COLO668 (cell line): ENCODE results near the gene ZNF224.

Experiments used
- DNase-seq: peaks from one replicate; lab custom pipeline; 2025; ENCODE audit not compliant: unreplicated experiment; lab: John Stamatoyannopoulos, UW

ZNF224 gene

DNA sequence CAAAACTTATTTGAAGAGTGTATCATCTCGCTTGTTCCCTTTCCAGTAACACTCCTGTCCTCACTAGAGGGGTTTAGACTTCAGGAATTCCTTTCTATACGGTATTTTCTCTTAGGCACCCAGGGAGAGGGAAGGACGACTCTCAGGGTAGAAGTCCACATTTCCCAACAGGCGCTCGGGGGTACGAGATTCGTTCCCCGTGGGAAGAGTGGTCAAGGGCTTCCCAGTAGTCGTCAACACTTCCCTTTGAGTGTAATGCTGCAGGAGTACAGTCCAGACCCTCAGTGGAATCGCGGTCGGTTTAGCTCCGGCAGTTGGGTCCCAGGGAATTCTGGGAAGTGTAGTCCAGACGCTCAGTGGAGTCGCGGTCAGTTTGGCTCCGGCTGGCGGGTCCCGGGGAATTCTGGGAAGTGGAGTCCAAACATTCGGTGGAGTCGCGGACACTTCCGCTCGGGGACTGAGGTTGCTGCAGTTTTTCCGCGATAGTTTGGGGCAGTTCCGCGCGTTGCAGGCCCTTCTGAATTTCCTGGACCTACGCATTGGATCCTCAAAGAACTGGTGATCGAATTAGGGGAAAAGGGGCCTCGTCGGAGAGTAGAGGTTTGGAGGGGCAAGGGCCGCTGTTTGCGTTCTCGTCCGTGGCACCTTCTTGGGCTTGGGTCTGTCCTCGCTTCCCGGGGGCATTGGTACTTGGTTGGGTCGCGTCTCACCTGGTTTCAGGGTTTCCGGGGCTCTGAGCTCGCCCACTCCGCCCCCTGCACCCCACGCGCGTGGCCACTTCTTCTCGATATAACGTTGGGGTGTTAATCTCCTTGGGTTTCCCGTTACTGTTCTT lies at the start of gene ZNF224:
ZNF224 (plus strand) TSS at position 431 of the 835 bp plus-strand sequence. CDS start 3,513 bp downstream, outside the sequence.
- peak; percentile 89 for DNase-seq

DNA sequence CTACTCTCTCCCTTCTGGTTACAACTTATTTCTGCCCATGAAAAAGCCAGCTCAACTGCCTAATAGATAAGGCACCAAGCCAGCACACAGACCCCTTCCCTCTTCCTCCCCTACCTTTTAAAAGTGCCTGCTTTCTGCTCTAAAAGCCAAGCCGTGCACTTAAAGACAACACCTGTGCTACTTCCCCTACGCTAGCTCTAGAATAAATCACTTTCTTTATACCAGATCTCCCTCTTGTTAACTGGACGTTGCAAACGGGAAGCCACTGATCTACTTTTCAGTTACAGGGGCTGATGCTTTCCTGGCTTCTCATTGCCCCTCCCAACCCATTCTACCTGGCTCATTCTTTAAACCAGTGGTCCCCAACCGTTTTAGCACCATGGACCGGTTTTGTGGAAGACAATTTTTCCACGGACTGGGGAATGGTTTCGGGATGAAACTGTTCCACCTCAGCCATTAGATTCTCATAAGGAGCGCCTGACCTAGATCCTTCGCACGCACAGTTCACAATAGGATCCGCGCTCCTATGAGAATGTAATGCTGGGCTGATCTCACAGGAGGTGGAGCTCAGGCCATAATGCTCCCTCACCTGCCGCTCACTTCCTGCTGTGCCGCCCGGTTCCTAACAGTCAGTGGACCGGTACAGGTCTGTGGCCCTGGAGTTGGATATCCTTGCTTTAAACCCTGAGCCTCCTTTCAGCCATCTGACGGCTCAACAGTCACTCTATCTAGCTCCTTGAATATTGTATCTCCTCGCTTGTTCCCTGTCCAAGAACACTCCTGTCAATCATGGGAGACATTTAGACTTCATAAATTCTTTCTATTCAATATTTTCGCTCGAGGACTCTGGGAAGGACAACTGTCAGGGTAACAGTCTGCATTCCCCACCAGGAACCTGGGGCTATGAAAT lies 43.2 kb upstream of the ZNF224 start:
- DNase-seq: peak; percentile 74

DNA sequence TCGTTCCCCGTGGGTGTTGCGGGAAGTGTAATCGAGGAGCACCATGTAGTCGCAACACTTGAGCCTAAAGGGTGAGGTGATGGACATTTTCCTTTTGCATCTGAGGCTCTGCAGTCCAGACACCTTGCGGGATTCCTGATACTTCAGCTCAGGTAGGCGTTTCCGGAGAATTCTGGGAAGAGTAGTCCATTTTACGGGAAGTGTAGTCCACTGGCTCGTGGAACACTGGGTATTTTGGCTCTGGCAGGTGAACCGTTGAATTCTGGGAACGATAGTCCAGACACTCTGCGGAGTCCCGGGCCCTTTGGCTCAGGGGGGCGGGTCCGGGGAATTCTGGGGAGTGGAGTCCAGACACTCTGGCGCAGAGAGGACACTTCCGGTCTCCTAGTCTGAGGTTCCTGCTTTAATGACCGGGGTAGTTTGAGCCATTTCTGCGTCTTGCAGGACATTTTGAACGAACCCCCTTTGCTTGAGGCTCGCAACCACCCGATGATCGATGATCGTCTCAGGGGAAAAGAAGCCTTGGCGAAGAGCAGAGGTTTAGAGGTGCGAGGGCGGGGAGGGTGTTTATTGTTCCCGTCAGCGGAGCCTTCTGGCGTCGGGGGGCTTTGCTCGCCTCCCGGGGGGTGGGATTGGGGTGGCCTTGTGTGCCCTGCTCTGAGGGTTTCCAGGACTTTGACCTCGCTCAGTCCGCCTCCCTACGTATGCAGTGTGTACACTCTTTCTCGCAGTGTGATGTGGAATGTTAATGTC lies 42.3 kb upstream of the ZNF224 start, which contains the start of gene ZNF223:
ZNF223 (plus strand) TSS at position 387 of the 753 bp plus-strand sequence. CDS start 3,141 bp downstream, outside the sequence.
- peak; percentile 94 for DNase-seq

DNA sequence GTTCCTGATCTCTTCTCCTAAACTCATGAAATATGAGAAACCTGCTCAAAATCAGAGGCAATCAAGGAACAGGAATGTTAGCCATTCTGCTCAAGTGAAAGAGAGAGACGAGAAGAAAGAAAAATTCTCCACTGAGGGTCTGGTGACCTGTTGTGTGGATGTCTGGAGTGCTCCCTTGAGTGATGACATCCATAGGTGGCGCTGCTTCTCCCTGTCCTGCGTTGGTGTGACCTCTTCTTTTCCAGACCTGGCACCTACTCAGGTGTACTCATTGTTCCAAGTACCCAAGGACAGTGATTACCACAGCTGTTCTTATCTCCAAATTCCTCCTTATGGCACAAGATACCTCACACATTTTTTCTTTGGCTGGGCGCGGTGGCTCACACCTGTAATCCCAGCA lies 38.3 kb upstream of the ZNF224 start:
- no peak for DNase-seq

DNA sequence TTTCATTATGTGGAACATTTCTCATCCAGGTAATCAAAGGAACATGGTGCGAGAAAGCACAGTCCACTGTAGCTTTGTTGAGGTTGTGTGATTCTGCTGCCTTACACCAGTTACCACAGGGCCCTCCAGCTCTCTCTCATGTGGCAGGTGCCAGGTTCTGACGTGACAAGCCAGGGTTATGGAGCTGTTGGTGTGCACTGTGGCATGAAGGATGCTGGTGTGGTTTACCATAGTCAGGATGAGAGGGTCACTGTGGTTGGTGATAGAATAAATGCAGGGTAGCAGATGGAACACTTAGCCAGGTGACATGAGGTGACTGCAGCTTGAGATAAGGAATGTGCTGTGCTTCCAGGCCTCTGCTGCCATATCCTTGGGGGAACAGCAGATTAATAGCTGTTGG lies 34.9 kb upstream of the ZNF224 start:
- no peak for DNase-seq

DNA sequence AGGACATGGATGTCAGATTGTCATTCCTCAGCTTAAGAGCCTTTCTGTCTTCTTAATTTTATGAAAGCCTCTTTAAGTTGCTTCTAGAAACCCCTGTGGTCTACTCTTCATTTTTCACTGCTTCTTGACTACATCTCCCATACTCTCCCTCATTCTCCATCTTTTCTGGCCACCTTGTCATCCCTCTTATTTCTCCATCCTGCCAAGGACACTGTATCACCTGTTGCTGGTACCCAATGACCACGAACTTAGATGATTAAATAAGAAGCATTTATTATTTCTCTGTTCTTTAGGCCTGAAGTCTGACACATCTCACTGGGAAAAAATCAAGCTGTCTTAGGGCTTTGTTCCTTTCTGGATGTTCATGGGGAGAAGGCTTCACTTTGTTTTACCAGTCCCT lies 33.1 kb upstream of the ZNF224 start:
- no peak for DNase-seq

DNA sequence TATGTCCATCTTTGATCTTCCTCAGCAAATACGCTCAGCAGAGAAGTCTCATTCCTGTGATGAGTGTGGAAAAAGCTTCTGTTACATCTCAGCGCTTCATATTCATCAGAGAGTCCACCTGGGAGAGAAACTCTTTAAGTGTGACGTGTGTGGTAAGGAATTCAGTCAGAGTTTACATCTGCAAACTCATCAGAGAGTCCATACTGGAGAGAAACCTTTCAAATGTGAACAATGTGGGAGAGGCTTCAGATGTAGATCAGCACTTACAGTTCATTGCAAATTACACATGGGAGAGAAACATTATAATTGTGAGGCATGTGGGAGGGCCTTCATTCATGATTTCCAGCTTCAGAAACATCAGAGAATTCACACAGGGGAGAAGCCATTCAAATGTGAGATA lies 27.9 kb upstream of the ZNF224 start:
- DNase-seq: no peak

DNA sequence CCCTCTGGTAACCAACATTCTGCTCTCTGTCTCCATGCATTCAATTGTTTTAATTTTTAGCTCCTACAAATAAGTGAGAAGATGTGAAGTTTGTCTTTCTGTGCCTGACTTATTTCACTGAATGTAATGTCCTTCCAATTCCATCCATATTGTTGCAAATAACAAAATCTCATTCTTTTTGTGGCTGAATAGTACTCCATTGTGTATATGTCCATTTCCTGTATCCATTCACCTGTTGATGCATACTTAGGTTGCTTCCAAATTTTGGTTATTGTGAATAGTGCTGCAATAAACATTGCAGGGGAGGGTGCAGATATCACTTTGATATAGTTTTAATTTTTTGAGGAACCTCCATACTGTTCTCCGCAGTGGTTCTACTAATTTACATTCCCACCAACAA lies 24.7 kb upstream of the ZNF224 start:
- no peak for DNase-seq

DNA sequence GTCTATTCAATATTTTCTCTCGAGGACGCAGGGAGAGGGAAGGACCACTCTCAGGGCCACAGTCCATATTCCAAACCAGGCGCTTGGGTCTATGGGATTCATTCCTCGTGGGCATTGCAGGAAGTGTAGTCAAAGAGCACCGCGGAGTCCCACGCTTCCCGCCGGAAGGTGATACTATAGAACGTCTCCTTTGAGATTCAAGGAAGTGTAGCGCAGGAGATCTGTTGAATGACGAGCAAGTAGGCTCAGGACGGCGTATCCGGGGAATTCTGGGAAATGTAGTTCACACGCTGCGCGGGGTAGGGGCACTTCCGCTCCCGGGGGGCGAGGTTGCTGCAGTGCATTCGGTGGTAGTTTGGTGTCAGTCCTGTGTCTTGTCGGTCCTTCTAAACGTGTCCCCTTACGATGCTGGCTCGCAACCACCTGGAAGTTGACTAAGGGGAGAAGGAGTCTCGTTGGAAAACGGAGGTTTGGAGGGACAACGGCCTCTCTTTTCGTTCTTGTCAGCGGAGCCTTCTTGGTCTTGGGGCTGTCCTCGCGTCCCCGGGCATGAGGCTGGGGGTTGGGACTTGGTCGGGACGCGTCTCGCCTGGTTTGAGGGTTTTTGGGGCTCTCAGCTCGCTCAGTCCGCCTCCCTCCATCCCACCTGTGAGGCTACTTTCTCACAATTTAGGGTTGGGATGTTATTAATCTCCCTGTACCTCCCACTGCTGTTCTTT lies 22.2 kb upstream of the ZNF224 start, which contains the start of gene ZNF284:
ZNF284 (plus strand) TSS at position 336 of the 719 bp plus-strand sequence. CDS start 4,231 bp downstream, outside the sequence.
- peak; percentile 81 for DNase-seq

DNA sequence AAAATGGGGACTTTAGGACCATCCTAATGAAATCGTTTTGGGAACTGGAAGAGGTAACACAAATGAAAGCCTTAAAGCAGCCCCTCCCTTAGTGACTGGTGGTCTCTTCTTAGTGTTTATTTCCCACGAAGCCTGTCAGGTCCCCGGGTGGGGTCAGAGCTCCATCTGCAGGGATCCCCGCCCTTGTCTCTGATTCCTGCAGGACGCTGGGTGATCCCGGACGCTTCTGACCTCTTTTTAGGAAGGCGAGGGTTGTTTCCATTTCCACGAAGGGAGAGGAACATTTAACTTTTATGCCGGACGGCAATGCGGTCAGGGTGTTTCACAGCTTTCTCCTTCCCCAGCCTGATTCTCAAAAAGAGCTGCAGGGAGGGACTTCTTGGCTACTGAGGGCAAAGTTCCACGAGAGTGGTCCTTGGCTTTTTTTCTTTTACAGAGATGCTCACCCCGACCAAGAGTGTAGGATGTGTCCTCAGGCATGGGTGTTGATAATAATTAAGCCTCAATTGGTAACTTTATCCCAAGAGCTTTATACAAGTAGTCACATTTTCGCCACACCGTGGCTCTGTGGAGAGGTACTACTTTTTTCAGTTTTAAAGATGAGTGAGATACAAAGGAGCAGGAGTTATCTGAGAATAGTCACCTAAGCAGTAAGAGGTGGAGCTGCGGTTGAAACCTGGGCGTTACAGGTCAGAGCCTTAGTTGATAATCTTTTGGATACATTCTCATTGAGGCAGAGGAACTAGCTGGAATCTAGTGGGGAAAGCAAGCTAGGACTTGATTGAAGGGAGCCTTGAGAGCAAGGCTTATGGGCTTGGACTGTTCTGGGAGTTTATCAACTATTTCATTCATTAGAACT lies 21.4 kb upstream of the ZNF224 start:
- DNase-seq: peak; percentile 10

DNA sequence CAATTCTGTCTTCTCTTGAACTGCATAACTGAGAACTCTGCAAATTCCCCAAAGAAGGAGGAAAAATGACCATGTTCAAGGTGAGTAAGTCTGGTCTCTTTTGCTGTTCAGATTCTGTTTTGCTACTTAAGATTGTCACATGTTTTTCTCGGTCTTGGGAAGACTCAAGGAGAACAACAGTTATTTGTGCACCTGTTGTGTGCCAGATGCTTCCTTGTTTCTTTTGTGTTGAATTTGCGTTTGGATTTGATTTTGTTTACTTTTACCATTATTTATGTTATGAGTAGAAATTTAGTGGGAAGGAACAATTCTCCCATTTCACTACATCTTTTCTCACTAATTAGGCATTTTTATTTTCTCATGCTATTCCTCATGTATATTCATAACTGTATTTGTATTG lies 17.8 kb upstream of the ZNF224 start:
- DNase-seq: no peak

DNA sequence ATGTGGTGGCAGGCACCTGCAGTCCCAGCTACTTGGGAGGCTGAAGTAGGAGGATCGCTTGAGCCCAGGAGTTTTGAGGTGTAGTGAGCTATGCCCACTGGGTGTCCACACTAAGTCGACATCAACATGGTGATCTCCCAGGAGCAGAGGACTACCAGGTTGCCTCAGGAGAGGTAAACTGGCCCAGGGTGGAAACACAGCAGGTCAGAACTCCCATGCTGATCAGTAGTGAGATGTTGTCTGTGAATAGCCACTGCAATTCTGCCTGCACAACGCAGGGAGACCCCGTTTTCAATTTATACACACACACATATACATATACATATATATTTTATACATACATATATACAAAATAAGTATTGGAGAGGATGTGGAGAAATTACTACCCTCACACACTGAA lies 2.1 kb upstream of the ZNF224 start:
- DNase-seq: no peak

DNA sequence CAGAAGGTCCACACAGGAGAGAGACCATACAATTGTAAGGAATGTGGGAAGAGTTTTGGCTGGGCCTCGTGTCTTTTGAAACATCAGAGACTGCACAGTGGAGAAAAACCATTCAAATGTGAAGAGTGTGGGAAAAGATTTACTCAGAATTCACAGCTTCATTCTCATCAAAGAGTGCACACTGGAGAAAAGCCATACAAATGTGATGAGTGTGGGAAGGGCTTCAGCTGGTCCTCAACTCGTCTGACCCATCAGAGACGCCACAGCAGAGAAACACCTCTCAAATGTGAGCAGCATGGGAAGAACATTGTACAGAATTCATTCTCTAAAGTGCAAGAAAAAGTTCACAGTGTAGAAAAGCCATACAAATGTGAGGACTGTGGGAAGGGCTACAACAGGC lies 13.6 kb downstream of the ZNF224 start:
- DNase-seq: no peak

DNA sequence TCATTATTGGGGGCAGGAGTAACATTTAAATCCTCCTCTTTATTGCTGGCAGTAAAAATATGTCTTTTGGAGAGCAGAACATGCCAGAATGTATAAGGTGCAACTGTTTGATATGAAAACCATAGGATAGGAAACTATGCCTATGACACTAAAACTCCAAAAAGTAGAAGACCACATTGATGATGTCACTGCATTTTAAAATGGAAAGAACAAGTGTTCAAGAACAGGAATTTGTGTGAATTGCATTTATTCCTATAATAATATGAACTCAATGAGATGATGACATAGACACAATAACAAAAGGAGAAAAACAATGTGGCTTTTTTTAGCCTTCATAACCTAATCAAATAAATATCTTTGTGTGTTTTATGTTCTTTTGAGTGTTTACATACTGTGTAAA lies 15.3 kb downstream of the ZNF224 start:
- no peak for DNase-seq

DNA sequence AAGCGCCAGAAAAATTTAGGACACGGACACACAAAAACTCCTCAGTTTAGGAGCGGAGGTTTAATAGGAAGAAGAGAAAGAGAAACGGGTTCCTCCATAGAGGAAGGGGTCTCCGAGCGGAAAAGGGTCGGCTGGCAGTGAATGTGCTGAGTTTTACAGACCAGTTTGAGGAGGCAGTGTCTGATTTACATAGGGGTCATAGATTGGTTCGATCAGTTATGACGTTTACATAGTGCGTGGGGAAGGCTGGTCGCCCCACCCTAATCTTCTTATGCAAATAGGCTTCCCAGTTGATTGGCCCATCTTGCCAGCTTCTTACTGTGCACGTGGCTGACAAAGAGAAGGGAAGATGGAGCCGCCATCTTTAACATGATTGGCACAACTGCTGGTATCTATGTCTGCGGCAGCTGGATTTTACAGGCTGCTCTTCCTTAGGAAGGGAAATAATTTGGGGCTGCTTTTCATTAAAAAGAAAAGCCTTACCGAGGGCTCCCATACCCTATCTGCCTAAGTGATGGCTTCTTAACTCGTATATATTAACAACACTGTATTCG lies 17.8 kb downstream of the ZNF224 start:
- DNase-seq: no peak

DNA sequence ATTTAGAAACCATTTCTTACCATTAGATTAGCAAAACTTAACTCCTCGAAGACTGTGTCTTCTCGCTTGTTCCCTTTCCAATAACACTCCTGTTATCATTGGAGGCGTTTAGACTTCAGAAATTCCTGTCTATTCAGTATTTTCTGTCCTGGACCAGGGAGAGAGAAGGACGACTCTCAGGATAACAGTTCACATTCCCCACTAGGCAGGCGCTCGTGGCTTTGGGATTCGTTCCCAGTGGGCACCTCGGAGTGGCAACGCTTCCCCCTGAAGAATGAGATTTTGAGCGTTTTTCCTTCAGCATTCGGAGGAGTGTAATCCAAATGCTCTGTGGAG lies 18.6 kb downstream of the ZNF224 start:
- DNase-seq: no peak

DNA sequence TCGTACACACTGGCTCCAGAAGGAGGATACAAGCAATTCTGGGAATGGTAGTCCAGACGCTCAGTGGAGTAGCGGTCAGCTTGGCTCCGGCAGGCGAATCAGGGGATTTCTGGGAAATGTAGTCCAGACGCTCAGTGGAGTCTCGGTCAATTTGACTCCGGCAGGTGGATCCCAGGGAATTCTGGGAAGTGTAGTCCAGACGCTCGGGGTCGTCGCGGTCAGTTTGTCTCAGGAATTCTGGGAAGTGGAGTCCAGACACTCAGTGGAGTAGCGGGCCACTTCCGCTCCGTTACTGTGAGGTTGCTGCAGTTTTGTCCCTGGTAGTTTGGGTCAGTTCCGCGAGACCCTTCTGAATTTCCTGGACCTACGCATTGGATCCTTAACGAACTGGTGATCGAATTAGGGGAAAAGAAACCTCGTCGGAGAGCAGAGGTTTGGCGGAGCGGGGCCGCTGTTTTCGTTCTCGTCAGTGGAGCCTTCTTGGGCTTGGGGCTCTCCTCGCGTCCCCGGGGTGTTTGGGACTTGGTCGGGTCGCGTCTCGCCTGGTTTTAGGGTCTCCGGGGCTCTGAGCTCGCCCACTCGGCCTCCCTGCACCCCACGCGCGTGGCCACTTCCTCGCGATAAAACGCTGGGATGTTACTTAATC lies 19.1 kb downstream of the ZNF224 start, which contains the start of gene ZNF225:
ZNF225 (plus strand) TSS at position 262 of the 646 bp plus-strand sequence. CDS start 2,429 bp downstream, outside the sequence.
- DNase-seq: peak; percentile 93

DNA sequence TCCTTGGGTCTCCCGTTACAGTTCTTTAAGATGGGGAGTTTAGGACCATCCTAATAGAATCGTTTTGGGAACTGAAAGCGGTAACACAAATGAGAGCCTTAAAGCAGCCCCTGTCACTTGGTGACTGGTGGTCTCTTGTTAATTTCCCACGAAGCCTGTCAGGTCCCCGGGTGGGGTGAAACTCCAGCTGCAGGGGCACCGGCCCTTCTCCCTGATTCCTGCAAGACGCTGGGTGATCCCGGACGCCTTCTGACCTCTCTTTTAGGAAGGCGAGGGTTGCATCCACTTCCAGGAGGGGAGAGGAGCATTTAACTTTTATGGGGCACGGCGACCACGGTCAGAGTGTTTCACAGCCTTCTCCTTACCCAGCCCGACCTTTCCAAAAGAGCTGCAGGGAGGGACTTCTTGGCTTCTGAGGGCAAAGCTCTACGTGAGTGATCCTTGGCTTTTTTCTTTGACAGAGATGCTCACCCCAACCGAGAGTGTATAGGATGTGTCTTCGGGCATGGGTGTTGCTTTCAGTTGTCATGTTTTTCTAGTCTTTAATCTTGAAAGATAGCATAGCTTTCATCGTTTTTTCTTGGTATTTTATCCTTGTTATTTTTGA lies 19.7 kb downstream of the ZNF224 start:
- no peak for DNase-seq
